K562 (cell line): ENCODE data around the gene BEST1. TPM values are rescaled to one million over a fixed set of nuclear protein-coding genes. Genes with fewer than 3 reads are reported as not detected.
A peak's percentile ranks its signal among the peaks of the same experiment; 100 is the strongest.

Experiments used
- CAMTA2 ChIP-seq: fragments of 250-450 bp; sonication (Bioruptor Pico); conservative IDR thresholded peaks from 2 replicates; pipeline ENCODE4 v1.5.1; 2022
- CBFA2T3 ChIP-seq: fragments of 450-650 bp; IDR thresholded peaks from 2 replicates; pipeline ENCODE4 v1.6.1; 2017
- CREBBP ChIP-seq: IDR thresholded peaks from one replicate; pipeline ENCODE4 v1.6.1; 2012; ENCODE audit warnings: low read depth, mild to moderate bottlenecking, control low read depth, inconsistent platforms, low read length
- ELF4 ChIP-seq: fragments of 450-650 bp; formaldehyde crosslinking; IDR thresholded peaks from 2 replicates; pipeline ENCODE4 v1.4.0; 2022; ENCODE audit warnings: missing genetic modification characterization
- FOXA3 ChIP-seq, 2 experiments: fragments of 450-650 bp in 1 of 2; sonication (generic) in 1 of 2; formaldehyde crosslinking; IDR thresholded peaks in 1 of 2; conservative IDR thresholded peaks in 1 of 2; 2 replicates each; pipeline versions ENCODE4 v1.4.0 to v1.8.0; 2020 to 2022; ENCODE audit warnings: mild to moderate bottlenecking in 2 of 2, missing genetic modification reagents in 1 of 2
- LCOR ChIP-seq: sonication (generic); formaldehyde crosslinking; IDR thresholded peaks from 2 replicates; pipeline ENCODE4 v1.8.0; 2022; ENCODE audit warnings: mild to moderate bottlenecking, missing genetic modification reagents
- MTF1 ChIP-seq: fragments of 250-450 bp; sonication (Bioruptor Pico); IDR thresholded peaks from 2 replicates; pipeline ENCODE4 v1.9.0; 2021; ENCODE audit warnings: moderate library complexity, mild to moderate bottlenecking, inconsistent platforms, borderline replicate concordance
- NR1H2 ChIP-seq: sonication (generic); formaldehyde crosslinking; IDR thresholded peaks from 2 replicates; pipeline ENCODE4 v1.4.0; 2020; ENCODE audit warnings: mild to moderate bottlenecking, missing genetic modification reagents
- PHF8 ChIP-seq: fragments of 200-600 bp; sonication (generic); IDR thresholded peaks from 2 replicates; pipeline ENCODE4 v1.6.1; 2012; ENCODE audit warnings: mixed run types, mild to moderate bottlenecking, inconsistent platforms, low read length, moderate library complexity, borderline replicate concordance
- RFX1 ChIP-seq: fragments of 450-650 bp; IDR thresholded peaks from 2 replicates; pipeline ENCODE4 v1.6.1; 2016; ENCODE audit warnings: mild to moderate bottlenecking, moderate library complexity
- SMARCA5 ChIP-seq: fragments of 450-650 bp; IDR thresholded peaks from 2 replicates; pipeline ENCODE4 v1.6.1; 2016
- SMARCE1 ChIP-seq: fragments of 450-650 bp; IDR thresholded peaks from 2 replicates; pipeline ENCODE4 v1.7.1; 2016; ENCODE audit warnings: mild to moderate bottlenecking
- YY1 ChIP-seq, 3 experiments: IDR thresholded peaks; 2 replicates each; pipeline ENCODE4 v1.6.1; 2011; ENCODE audit warnings: low read length in 2 of 3, mild to moderate bottlenecking in 2 of 3, moderate library complexity in 2 of 3, borderline replicate concordance in 1 of 3, control low read depth in 1 of 3, low read depth in 1 of 3; ENCODE audit not compliant: insufficient read depth in 3 of 3, insufficient replicate concordance in 2 of 3, control insufficient read depth in 1 of 3, insufficient read length in 1 of 3; ENCODE audit errors: extremely low read depth in 1 of 3
- ZC3H4 ChIP-seq: sonication (generic); formaldehyde crosslinking; IDR thresholded peaks from 2 replicates; pipeline ENCODE4 v1.9.0; 2021; ENCODE audit warnings: missing genetic modification reagents, borderline replicate concordance
- ZNF408 ChIP-seq: fragments of 250-450 bp; sonication (Bioruptor Pico); IDR thresholded peaks from 2 replicates; pipeline ENCODE4 v1.4.0; 2020; ENCODE audit warnings: low read depth, mild to moderate bottlenecking, moderate library complexity
- ZNF445 ChIP-seq: fragments of 250-450 bp; sonication (Bioruptor Pico); IDR thresholded peaks from 2 replicates; pipeline ENCODE4 v1.4.0; 2020; ENCODE audit warnings: low read depth, mild to moderate bottlenecking, moderate library complexity
- ZNF696 ChIP-seq: fragments of 250-450 bp; sonication (Bioruptor Pico); conservative IDR thresholded peaks from 2 replicates; pipeline ENCODE4 v1.4.0; 2020; ENCODE audit warnings: mild to moderate bottlenecking, moderate library complexity
- ZNF717 ChIP-seq: fragments of 250-450 bp; sonication (Bioruptor Pico); IDR thresholded peaks from 2 replicates; pipeline ENCODE4 v1.5.0; 2021
- ZNF766 ChIP-seq: fragments of 200-800 bp; sonication (Bioruptor generic); conservative IDR thresholded peaks from 2 replicates; pipeline ENCODE4 v1.6.1; 2016; ENCODE audit warnings: missing genetic modification characterization, missing compliant biosample characterization
- polyA plus RNA-seq, 8 experiments: library from polyadenylated mRNA; depleted of rRNA in 4 of 8; stranded (reverse) in 5 of 8; unstranded in 3 of 8; fragments of >200 nt; fragmentation: Nextera tagmentation in 2 of 8; fragmentation: Illumina TruSeq in 1 of 8; extraction: Ambion mirVana in 2 of 8; extraction: Trizol in 1 of 8; gene quantifications; 2 replicates each; pipeline versions ENCODE4 v1.2.1 to v1.2.3, GENCODE V29; 2011 to 2014; ENCODE audit warnings: inconsistent platforms in 1 of 8, missing spikeins in 1 of 8
- total RNA-seq, 7 experiments: library from RNA; depleted of rRNA in 6 of 7; stranded (reverse); fragments of >200 nt in 6 of 7; fragmentation: Illumina TruSeq in 2 of 7; extraction: Trizol in 2 of 7; gene quantifications; 2 replicates each; pipeline versions ENCODE4 v1.2.1 to v1.2.3, GENCODE V29; 2011 to 2021; ENCODE audit warnings: low replicate concordance in 1 of 7
- TF ChIP-seq, protein P1 (sequence below), 2 experiments: IDR thresholded peaks; 2 replicates each; pipeline ENCODE4 v1.6.1; 2012; ENCODE audit warnings: improper control_type of control experiment in 2 of 2, low read depth in 2 of 2, low read length in 2 of 2, borderline replicate concordance in 1 of 2
- TF ChIP-seq, protein P2 (sequence below): sonication (generic); formaldehyde crosslinking; IDR thresholded peaks from 2 replicates; pipeline ENCODE4 v1.8.0; 2022; ENCODE audit warnings: mild to moderate bottlenecking, missing genetic modification reagents
- TF ChIP-seq, protein P3 (sequence below): sonication (generic); formaldehyde crosslinking; IDR thresholded peaks from 2 replicates; pipeline ENCODE4 v1.8.0; 2022; ENCODE audit warnings: mild to moderate bottlenecking, missing genetic modification reagents, borderline replicate concordance

The BEST1 gene
- total and polyA plus RNA-seq, 9 of the 15 experiments (the other 6 are each of a cell fraction or from before 2014, with no cell fraction given) = 0.07 to 1.3 (median 0.40) TPM

- TF ChIP-seq, protein P1, sequence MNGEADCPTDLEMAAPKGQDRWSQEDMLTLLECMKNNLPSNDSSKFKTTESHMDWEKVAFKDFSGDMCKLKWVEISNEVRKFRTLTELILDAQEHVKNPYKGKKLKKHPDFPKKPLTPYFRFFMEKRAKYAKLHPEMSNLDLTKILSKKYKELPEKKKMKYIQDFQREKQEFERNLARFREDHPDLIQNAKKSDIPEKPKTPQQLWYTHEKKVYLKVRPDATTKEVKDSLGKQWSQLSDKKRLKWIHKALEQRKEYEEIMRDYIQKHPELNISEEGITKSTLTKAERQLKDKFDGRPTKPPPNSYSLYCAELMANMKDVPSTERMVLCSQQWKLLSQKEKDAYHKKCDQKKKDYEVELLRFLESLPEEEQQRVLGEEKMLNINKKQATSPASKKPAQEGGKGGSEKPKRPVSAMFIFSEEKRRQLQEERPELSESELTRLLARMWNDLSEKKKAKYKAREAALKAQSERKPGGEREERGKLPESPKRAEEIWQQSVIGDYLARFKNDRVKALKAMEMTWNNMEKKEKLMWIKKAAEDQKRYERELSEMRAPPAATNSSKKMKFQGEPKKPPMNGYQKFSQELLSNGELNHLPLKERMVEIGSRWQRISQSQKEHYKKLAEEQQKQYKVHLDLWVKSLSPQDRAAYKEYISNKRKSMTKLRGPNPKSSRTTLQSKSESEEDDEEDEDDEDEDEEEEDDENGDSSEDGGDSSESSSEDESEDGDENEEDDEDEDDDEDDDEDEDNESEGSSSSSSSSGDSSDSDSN (IDR thresholded peaks at IDR 0.05; ENCODE audit: borderline replicate concordance in 1 of 2, low read depth in 2 of 2, low read length in 2 of 2) = no peak
- no peak for TF ChIP-seq SMARCE1
- no peak for TF ChIP-seq YY1 (IDR thresholded peaks at IDR 0.05; ENCODE audit: borderline replicate concordance in 1 of 3, control insufficient read depth in 1 of 3, extremely low read depth in 1 of 3, insufficient read depth in 3 of 3, insufficient read length in 1 of 3, insufficient replicate concordance in 2 of 3, low read depth in 1 of 3, low read length in 2 of 3)
- no peak for TF ChIP-seq NR1H2 (CRISPR knock-in tag)
- 0 out of 2 replicates have a peak, but pooled peaks have one; percentile 9 for TF ChIP-seq ZNF445 (CRISPR knock-in tag)
- no peak for TF ChIP-seq PHF8
- peak; percentile 65 for TF ChIP-seq ZNF717
- no peak for TF ChIP-seq CBFA2T3
- no peak for TF ChIP-seq ZNF408
- no peak for TF ChIP-seq SMARCA5
- 0 out of 2 replicates have a peak, but pooled peaks have one; percentile 39 for TF ChIP-seq ZNF766
- no peak for TF ChIP-seq CREBBP
- TF ChIP-seq, protein P2, sequence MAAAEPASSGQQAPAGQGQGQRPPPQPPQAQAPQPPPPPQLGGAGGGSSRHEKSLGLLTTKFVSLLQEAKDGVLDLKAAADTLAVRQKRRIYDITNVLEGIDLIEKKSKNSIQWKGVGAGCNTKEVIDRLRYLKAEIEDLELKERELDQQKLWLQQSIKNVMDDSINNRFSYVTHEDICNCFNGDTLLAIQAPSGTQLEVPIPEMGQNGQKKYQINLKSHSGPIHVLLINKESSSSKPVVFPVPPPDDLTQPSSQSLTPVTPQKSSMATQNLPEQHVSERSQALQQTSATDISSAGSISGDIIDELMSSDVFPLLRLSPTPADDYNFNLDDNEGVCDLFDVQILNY (CRISPR knock-in tag) = 0 out of 2 replicates have a peak, but pooled peaks have one; percentile 43
- no peak for TF ChIP-seq FOXA3 (CRISPR knock-in tag; conservative IDR thresholded peaks at IDR 0.05 in 1 of 2, IDR thresholded peaks at IDR 0.05 in 1 of 2)
- no peak for TF ChIP-seq ZC3H4 (CRISPR knock-in tag)
- peak; percentile 21; the same call in 1 of the 2 replicates for TF ChIP-seq ZNF696 (CRISPR knock-in tag)
- no peak for TF ChIP-seq RFX1
- peak; percentile 80; the same call in 1 of the 2 replicates for TF ChIP-seq CAMTA2 (CRISPR knock-in tag)
- peak; percentile 65 for TF ChIP-seq LCOR
- TF ChIP-seq MTF1 (CRISPR knock-in tag) = no peak
- TF ChIP-seq, protein P3, sequence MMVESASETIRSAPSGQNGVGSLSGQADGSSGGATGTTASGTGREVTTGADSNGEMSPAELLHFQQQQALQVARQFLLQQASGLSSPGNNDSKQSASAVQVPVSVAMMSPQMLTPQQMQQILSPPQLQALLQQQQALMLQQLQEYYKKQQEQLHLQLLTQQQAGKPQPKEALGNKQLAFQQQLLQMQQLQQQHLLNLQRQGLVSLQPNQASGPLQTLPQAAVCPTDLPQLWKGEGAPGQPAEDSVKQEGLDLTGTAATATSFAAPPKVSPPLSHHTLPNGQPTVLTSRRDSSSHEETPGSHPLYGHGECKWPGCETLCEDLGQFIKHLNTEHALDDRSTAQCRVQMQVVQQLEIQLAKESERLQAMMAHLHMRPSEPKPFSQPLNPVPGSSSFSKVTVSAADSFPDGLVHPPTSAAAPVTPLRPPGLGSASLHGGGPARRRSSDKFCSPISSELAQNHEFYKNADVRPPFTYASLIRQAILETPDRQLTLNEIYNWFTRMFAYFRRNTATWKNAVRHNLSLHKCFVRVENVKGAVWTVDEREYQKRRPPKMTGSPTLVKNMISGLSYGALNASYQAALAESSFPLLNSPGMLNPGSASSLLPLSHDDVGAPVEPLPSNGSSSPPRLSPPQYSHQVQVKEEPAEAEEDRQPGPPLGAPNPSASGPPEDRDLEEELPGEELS (CRISPR knock-in tag) = no peak
- TF ChIP-seq ELF4 (CRISPR knock-in tag) = peak; percentile 14; the same call in 1 of the 2 replicates
These were observed 13.3 kb downstream of the BEST1 start (continued) for GRCh38 chr11:61963282-61964057.
